Tibial nerve (tissue), 4 donors: ENCODE measurements around the gene ABI2.

Source experiments
- CTCF ChIP-seq, 5 experiments: fragments of 200-600 bp in 3 of 5; fragments of 450-650 bp in 2 of 5; sonication (generic) in 3 of 5; IDR thresholded peaks; one replicate each; pipeline ENCODE4 v1.5.1; 2016 to 2019; ENCODE audit warnings: antibody characterized with exemption in 5 of 5, mild to moderate bottlenecking in 3 of 5, moderate library complexity in 2 of 5
- EP300 ChIP-seq, 2 donors: sonication (generic); formaldehyde crosslinking; IDR thresholded peaks; one replicate each; pipeline ENCODE4 v1.6.1; 2017; ENCODE audit warnings: antibody characterized with exemption in 2 of 2, mild to moderate bottlenecking in 1 of 2
- POLR2A ChIP-seq, 2 donors: fragments of 450-650 bp; IDR thresholded peaks; one replicate each; pipeline ENCODE4 v1.6.1; 2017; ENCODE audit warnings: antibody characterized with exemption in 2 of 2, mild to moderate bottlenecking in 2 of 2, moderate library complexity in 2 of 2

DNA sequence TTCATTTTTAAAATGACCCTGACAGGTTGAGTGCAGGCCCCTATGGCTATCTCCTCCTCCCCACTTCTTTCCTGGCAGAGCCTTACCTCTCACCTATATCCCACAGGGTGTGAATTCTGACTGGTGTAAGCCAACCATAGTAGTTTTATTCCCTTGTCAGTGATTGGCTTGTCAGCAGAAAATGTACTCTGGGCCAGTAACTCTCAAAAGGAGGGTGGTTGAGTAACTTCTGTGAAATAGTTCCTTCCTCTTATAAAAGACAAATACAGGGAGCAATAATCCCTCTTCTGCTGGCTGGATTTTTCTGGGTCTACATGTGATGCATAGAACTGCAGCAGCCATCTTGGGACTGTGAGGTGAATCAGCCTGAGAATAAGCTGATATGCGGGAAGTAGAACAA, 123.5 kb downstream of the ABI2 start:
- TF ChIP-seq CTCF (IDR thresholded peaks at IDR 0.05) (no peak), POLR2A (IDR thresholded peaks at IDR 0.05) (no peak), EP300 (IDR thresholded peaks at IDR 0.05) (no peak)
